Measurements from ENCODE around the gene HS6ST1.
A peak's percentile ranks its signal among the peaks of the same experiment; 100 is the strongest.

HS6ST1 gene

DNA sequence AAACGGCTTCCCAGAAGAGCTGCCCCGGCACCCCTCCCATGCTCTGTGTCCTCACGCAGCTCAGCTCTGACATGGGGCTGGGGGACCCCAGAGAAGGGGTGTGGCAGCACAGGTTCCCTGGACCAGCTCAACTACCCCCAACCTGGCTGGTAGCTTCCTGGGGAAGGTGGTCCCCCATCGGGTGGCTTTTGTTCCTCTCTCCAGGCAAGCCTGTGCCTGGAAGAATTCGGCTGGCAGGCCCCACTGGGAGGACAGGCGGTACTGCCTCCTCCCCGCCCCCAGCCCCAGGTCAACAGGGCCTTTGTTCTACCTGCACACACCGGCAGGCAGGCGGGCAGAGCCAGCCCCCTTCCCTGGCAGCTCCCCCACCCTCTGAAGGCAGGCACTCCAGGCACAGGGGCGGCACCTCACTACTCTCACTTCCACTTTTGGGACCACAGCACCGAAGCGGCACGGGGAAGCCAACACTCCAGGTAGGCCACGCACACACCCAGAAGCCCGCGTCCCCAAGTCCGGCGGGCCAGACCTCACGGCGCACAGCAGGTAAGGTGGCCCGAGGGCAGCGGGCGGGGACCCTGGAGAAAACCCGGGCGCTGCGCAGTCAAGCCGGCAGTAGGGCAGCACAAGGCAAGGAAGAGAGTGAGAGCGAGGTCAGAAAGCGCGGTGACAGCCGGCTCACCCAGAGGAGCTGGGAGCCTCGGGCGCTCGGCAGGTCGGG is 1.3 kb downstream of the HS6ST1 start:
- DNase-seq (ENCODE audit: insufficient read length, low spot score): peak; percentile 71
- no peak for TF ChIP-seq POLR2A (IDR thresholded peaks at IDR 0.05; ENCODE audit: low read depth, low read length)
- TF ChIP-seq SPI1 (IDR thresholded peaks at IDR 0.05; ENCODE audit: low read depth, low read length): peak; percentile 93
- FAIRE-seq: no peak

DNA sequence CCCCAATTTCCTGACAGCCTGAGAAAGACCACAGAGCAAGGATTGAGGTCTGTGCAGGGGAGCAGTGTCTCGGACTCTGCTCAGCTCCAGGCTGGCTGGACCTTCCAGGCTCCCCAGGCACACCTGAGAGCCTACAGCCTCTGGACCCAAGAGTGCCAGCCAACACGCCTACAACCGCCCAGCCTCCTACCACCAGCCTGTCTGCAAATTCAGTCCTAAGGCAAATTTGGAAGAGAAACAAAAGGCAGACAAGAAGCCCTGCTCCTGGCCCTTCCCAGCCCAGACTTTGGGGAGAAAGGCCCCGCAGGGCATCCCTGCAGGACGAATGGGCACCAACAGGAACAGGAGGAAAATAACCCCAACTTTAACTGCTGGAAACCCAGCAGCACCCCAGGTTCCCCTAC is 1.9 kb downstream of the HS6ST1 start:
- FAIRE-seq (no peak), DNase-seq (ENCODE audit: insufficient read length, low spot score) (peak; percentile 18)
- TF ChIP-seq TAF1 (IDR thresholded peaks at IDR 0.05; ENCODE audit: low read depth, low read length) (no peak), POLR2AphosphoS5 (IDR thresholded peaks at IDR 0.05; ENCODE audit: low read depth, low read length) (no peak), SPI1 (IDR thresholded peaks at IDR 0.05; ENCODE audit: low read depth, low read length) (no peak)

- DNase-seq (ENCODE audit: insufficient read length, low spot score) (peak; percentile 31), FAIRE-seq (peak; percentile 38)
- no peak for TF ChIP-seq PAX5 (IDR thresholded peaks at IDR 0.05; ENCODE audit: insufficient read depth, low read length, severe bottlenecking)
- no peak for TF ChIP-seq TAF1 (IDR thresholded peaks at IDR 0.05; ENCODE audit: low read depth, low read length)
- no peak for TF ChIP-seq POU2F2 (IDR thresholded peaks at IDR 0.05; ENCODE audit: low read depth, low read length)
- TF ChIP-seq SPI1 (IDR thresholded peaks at IDR 0.05; ENCODE audit: low read depth, low read length): no peak
- TF ChIP-seq POLR2A (IDR thresholded peaks at IDR 0.05; ENCODE audit: low read depth, low read length): no peak
Measured at GRCh38 chr2:128315829-128316776, 2.6 kb downstream of the HS6ST1 start.

DNA sequence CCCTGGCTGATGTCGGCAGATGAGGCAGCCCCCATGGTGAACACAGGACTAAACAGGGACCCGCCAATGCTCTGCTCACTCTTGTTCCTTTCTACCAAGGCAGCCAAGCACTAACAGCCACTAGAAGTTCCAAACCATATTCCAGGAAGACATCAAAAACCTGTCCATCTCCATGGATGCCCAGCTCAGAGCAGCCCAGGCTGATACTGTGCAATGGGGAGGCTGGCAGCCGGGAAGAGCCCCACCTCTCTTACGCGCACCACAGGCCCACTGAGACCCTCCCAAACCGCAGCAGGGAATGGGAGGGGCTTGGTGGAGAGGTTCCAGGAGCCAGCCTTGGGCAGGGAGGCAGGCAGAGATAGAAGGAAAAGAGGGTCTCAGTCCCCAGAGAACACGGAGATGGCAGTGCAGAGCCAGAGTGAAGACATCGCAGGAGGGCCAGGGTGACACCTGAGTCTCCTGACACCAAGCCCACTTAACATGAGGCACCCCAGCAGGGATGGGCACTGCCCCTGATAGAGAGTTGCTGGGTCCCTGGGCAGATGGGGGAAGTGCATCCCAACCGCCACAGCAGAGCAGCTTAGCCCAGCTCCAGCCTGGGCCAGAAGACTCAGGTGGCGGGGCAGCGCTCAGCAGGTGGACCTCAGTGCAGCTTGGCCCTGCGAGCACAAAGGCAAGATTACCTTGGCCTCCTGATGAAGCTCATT is 3.4 kb downstream of the HS6ST1 start:
- DNase-seq (ENCODE audit: insufficient read length, low spot score) (no peak), FAIRE-seq (no peak)
- TF ChIP-seq POLR2A (IDR thresholded peaks at IDR 0.05; ENCODE audit: low read depth, low read length) (no peak), POU2F2 (IDR thresholded peaks at IDR 0.05; ENCODE audit: low read depth, low read length) (no peak), POLR2AphosphoS5 (IDR thresholded peaks at IDR 0.05; ENCODE audit: low read depth, low read length) (no peak), TAF1 (IDR thresholded peaks at IDR 0.05; ENCODE audit: low read depth, low read length) (no peak)

GRCh38 chr2:128314348-128315121 is 4.1 kb downstream of the HS6ST1 start:
- FAIRE-seq (no peak), DNase-seq (ENCODE audit: insufficient read length, low spot score) (no peak)
- TF ChIP-seq POU2F2 (IDR thresholded peaks at IDR 0.05; ENCODE audit: low read depth, low read length) (no peak), PAX5 (IDR thresholded peaks at IDR 0.05; ENCODE audit: insufficient read depth, low read length, severe bottlenecking) (no peak), TAF1 (IDR thresholded peaks at IDR 0.05; ENCODE audit: low read depth, low read length) (no peak), SPI1 (IDR thresholded peaks at IDR 0.05; ENCODE audit: low read depth, low read length) (no peak), POLR2A (IDR thresholded peaks at IDR 0.05; ENCODE audit: low read depth, low read length) (no peak), POLR2AphosphoS5 (IDR thresholded peaks at IDR 0.05; ENCODE audit: low read depth, low read length) (no peak)

GRCh38 chr2:128313931-128314347 is 4.7 kb downstream of the HS6ST1 start:
- FAIRE-seq (no peak), DNase-seq (ENCODE audit: insufficient read length, low spot score) (no peak)
- TF ChIP-seq PAX5 (IDR thresholded peaks at IDR 0.05; ENCODE audit: insufficient read depth, low read length, severe bottlenecking) (no peak), POLR2AphosphoS5 (IDR thresholded peaks at IDR 0.05; ENCODE audit: low read depth, low read length) (no peak), POLR2A (IDR thresholded peaks at IDR 0.05; ENCODE audit: low read depth, low read length) (no peak), TAF1 (IDR thresholded peaks at IDR 0.05; ENCODE audit: low read depth, low read length) (no peak), POU2F2 (IDR thresholded peaks at IDR 0.05; ENCODE audit: low read depth, low read length) (no peak), SPI1 (IDR thresholded peaks at IDR 0.05; ENCODE audit: low read depth, low read length) (no peak)

- DNase-seq (ENCODE audit: insufficient read length, low spot score): no peak
- TF ChIP-seq POLR2A (IDR thresholded peaks at IDR 0.05; ENCODE audit: low read depth, low read length): no peak
- TF ChIP-seq TAF1 (IDR thresholded peaks at IDR 0.05; ENCODE audit: low read depth, low read length): no peak
- TF ChIP-seq POLR2AphosphoS5 (IDR thresholded peaks at IDR 0.05; ENCODE audit: low read depth, low read length): no peak
- no peak for TF ChIP-seq SPI1 (IDR thresholded peaks at IDR 0.05; ENCODE audit: low read depth, low read length)
- TF ChIP-seq POU2F2 (IDR thresholded peaks at IDR 0.05; ENCODE audit: low read depth, low read length): no peak
- TF ChIP-seq PAX5 (IDR thresholded peaks at IDR 0.05; ENCODE audit: insufficient read depth, low read length, severe bottlenecking): no peak
- no peak for FAIRE-seq
Measured at GRCh38 chr2:128313091-128313836, 5.4 kb downstream of the HS6ST1 start.

GRCh38 chr2:128312411-128312810 is 6.3 kb downstream of the HS6ST1 start:
- DNase-seq (ENCODE audit: insufficient read length, low spot score) (no peak), FAIRE-seq (no peak)
- TF ChIP-seq TAF1 (IDR thresholded peaks at IDR 0.05; ENCODE audit: low read depth, low read length) (no peak), PAX5 (IDR thresholded peaks at IDR 0.05; ENCODE audit: insufficient read depth, low read length, severe bottlenecking) (no peak), POLR2A (IDR thresholded peaks at IDR 0.05; ENCODE audit: low read depth, low read length) (no peak), SPI1 (IDR thresholded peaks at IDR 0.05; ENCODE audit: low read depth, low read length) (no peak), POLR2AphosphoS5 (IDR thresholded peaks at IDR 0.05; ENCODE audit: low read depth, low read length) (no peak), POU2F2 (IDR thresholded peaks at IDR 0.05; ENCODE audit: low read depth, low read length) (no peak)

All from GM12891 (cell line).